ENCODE results near the gene DNM3. TPM values are rescaled to one million over a fixed set of nuclear protein-coding genes. Genes with fewer than 3 reads are reported as not detected.

DNM3 gene
- total and polyA plus RNA-seq, 2 donors (not counting 3 experiments of a cell fraction or from before 2014, with no cell fraction given), result 1.4 to 2.5 TPM

DNA sequence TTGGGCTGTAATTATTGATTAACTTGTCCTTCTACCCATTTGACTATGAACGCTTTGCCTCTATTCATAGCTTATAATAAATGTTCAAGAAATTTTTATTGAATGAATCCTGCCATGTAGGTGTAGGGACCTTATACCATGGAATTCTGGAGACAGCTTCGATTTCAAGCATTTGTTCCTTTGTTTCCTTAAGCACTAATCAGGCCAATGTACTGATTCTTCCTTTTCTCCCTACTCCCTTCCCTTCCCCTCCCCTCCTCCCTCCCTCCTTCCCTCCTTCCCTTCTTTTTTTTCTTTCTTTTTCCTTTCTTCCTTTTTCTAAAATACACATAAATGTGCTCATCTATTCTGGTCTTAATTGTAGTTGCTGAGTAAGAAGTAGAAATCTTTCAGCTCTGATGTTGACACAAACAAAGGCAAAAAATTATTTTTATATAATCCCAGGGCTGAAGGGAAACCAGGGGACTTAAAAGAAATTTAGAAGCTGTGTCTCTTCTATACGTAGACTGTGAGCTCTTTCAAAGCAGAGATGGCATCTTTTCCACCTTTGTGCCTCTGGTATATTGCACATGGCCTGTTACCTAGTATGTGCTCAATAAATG, 24.9 kb upstream of the DNM3 start:
- H3K27me3 ChIP-seq (ENCODE audit: control insufficient read depth in 2 of 2, insufficient read depth in 2 of 2, low read length in 2 of 2), result peaks cover 0 to under 1% of the 10 kb centered on the region in 2 experiments
- H3K27ac ChIP-seq (ENCODE audit: insufficient read depth, low read depth, low read length), result no peak overlapping the region
- H3K36me3 ChIP-seq (ENCODE audit: control insufficient read depth in 2 of 2, extremely low read depth in 1 of 2, insufficient read depth in 2 of 2, low read length in 2 of 2), result no peaks in the 10 kb centered on the region
- DNase-seq (ENCODE audit: low read depth, low spot score), result no peak
- no peaks in the 10 kb centered on the region for H4K20me1 ChIP-seq (replicated peaks; ENCODE audit: control insufficient read depth, extremely low read depth, insufficient read depth, low read length)
- intact Hi-C loops (cut with micrococcal nuclease) (loop anchor here (5.0 kb wide), 1 partner anchor 66 kb away; no protein-coding TSS in a partner anchor), dilution Hi-C loops (cut with MboI; ENCODE audit: extremely low pct_ligation_motif_present, low sequenced_read_pairs) (no loop called here)
- no peak overlapping the region for H3K4me3 ChIP-seq (replicated peaks in 1 of 3; ENCODE audit: insufficient read depth in 1 of 3, low read depth in 1 of 3, low read length in 3 of 3)
- no peak overlapping the region for H3K9ac ChIP-seq (replicated peaks; ENCODE audit: extremely low read depth, insufficient read depth, low read length)
- H3K4me2 ChIP-seq (ENCODE audit: insufficient read depth, low read length), result no peak overlapping the region
- no TSS peak for BruUV-seq (replicated peaks)
- POLR2A ChIA-PET, result no interaction called here
- CTCF ChIA-PET, result interaction anchor here (2.0 kb wide), 1 partner anchor 15 kb away, joined by 23 read pairs; no protein-coding TSS in a partner anchor
- no peaks in the 10 kb centered on the region for H3K9me1 ChIP-seq (replicated peaks; ENCODE audit: control insufficient read depth, extremely low read depth, insufficient read depth, low read length)
- no peak overlapping the region for H2AFZ ChIP-seq (ENCODE audit: low read depth, low read length)
- FAIRE-seq, result no peak
- TF ChIP-seq FOS (IDR thresholded peaks at IDR 0.05; ENCODE audit: borderline replicate concordance, insufficient read depth, low read length), result no peak
- no peak for TF ChIP-seq JUN (IDR thresholded peaks at IDR 0.05; ENCODE audit: borderline replicate concordance, insufficient read depth, insufficient read length, low read depth)
- TF ChIP-seq MAX (IDR thresholded peaks at IDR 0.05; ENCODE audit: insufficient read depth, insufficient read length), result no peak
- no peak for TF ChIP-seq GATA2 (IDR thresholded peaks at IDR 0.05; ENCODE audit: insufficient read depth, insufficient read length, low read depth, low read length)
- TF ChIP-seq MYC (IDR thresholded peaks at IDR 0.05; ENCODE audit: low read depth, low read length), result no peak
- TF ChIP-seq, protein P1, sequence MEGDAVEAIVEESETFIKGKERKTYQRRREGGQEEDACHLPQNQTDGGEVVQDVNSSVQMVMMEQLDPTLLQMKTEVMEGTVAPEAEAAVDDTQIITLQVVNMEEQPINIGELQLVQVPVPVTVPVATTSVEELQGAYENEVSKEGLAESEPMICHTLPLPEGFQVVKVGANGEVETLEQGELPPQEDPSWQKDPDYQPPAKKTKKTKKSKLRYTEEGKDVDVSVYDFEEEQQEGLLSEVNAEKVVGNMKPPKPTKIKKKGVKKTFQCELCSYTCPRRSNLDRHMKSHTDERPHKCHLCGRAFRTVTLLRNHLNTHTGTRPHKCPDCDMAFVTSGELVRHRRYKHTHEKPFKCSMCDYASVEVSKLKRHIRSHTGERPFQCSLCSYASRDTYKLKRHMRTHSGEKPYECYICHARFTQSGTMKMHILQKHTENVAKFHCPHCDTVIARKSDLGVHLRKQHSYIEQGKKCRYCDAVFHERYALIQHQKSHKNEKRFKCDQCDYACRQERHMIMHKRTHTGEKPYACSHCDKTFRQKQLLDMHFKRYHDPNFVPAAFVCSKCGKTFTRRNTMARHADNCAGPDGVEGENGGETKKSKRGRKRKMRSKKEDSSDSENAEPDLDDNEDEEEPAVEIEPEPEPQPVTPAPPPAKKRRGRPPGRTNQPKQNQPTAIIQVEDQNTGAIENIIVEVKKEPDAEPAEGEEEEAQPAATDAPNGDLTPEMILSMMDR (IDR thresholded peaks at IDR 0.05; ENCODE audit: extremely low read depth in 1 of 2, insufficient read depth in 1 of 2, low read depth in 1 of 2, low read length in 2 of 2), result no peak
- TF ChIP-seq EZH2 (IDR thresholded peaks at IDR 0.05; ENCODE audit: borderline replicate concordance, low read depth, low read length, severe bottlenecking), result no peak
- no peak for TF ChIP-seq POLR2A (IDR thresholded peaks at IDR 0.05; ENCODE audit: low read depth, low read length)
- no peak for TF ChIP-seq POLR2AphosphoS5 (IDR thresholded peaks at IDR 0.05; ENCODE audit: insufficient read depth, low read depth, low read length)
- peaks cover 6% of the 10 kb centered on the region for H3K4me1 ChIP-seq (ENCODE audit: control insufficient read depth, extremely low read depth, insufficient read depth, low read length)
- H3K9me3 ChIP-seq (replicated peaks; ENCODE audit: control insufficient read depth, insufficient read depth, low read length), result no peaks in the 10 kb centered on the region
- no peaks in the 10 kb centered on the region for H3K79me2 ChIP-seq (ENCODE audit: control insufficient read depth, insufficient read depth, low read length)
